HG02678 (cell line): ENCODE measurements around the gene CARMIL3.

Source experiments
- ATAC-seq: cut with Tn5 transposase; IDR thresholded peaks from one replicate; pipeline ENCODE4 v1.9.1; 2021; ENCODE audit warnings: mild to moderate bottlenecking, moderate library complexity; ENCODE audit not compliant: unreplicated experiment

CARMIL3 gene

DNA sequence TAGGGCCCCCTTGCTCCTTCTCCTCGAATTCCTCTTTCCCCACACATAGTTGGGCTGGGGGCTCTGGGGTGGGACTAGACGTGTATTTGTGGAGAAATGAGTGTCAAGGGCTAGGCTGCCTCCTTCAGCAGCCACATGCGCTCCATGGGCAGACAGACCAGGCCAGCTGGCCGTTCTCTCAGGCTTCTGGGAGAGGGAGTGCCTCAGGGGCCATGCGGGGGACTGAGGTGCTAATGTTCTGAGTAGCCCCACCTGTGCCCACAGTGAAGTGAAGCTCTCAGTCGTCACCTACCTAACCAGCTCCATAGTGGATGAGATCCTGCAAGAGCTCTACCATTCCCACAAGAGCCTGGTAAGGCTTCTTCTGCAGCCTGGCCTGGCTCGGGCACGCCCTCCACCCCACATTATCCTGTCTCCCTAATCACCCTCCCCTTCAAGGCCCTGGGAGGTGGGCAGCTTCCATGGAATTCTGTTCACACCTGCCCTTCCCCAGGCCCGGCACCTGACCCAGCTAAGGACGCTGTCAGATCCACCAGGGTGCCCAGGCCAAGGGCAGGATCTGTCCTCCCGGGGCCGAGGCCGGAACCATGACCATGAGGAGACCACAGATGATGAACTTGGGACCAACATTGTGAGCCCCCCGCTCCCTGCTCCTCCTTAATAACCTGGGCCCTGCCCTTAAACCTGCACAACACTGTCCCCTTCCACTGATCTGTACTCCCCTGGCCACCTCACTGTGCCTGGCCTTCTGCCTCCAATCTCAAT is 10.6 kb downstream of the CARMIL3 start:
- no peak for ATAC-seq

DNA sequence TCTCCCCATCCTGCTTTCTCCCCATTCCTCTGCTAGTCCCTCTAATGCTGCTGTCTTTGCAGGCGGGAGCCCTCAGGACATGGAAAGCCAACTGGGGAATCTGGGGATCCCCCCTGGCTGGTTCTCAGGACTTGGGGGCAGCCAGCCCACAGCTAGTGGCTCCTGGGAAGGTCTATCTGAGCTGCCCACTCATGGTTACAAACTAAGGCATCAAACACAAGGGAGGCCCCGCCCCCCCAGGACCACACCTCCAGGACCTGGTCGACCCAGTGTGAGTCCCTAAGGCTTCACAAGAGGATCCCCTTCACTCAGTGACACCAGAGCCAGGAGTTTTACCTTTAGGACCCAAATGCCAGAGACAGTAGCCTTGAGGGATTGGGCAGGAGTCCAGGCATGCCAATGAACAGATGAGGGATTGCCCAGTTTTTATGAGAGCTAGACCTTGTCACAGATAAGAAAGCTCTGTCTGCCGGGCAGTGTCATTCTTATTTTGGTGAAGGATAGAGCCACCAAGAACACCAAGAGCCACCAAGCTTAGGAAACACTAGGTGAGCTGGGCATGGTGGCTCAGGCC is 11.5 kb downstream of the CARMIL3 start:
- no peak for ATAC-seq

DNA sequence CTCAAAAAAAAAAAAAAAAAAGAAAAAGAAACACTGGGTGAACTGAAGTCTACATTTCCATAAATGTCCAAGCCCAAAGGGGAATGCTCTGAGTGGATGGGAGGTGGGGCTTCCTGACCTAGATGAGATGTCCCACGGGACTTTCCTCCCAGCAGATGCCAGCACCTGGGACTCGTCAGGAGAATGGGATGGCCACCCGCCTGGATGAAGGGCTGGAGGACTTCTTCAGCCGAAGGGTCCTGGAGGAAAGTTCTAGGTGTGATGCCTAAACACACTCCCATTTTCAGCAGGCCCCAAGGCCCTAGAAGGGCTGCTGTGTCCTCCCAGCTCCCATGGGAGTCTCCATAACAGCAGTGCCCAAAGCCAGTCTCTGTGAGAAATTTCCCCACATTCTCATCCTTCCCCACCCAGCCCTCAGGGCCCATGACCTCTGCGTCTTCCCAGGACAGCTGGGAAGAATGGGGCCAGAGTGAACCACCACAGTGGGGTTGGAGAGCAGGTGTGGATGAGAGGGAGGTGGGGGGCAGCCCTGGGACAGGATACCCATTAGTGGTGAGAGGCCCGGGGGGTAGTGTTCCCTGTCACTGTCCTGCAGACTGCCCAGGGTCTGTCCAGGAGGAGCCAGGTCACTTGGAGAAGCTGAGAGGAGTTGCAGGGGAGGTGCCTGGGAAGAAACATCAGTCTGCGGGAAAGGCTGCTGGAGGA is 12.4 kb downstream of the CARMIL3 start:
- no peak for ATAC-seq

DNA sequence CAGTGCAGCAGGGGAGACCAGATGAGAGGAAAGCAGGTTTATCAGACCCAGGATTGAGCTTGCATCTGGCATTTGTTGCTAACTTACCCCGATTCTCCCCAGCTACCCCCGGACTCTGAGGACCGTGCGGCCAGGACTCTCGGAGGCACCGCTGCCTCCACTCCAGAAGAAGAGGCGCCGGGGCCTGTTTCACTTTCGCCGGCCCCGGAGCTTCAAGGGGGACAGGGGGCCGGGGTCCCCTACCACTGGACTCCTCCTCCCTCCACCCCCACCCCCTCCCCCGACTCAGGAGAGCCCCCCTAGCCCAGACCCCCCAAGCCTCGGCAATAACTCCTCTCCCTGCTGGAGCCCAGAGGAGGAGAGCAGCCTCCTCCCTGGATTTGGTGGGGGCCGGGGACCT is 13.0 kb downstream of the CARMIL3 start:
- ATAC-seq, result no peak

DNA sequence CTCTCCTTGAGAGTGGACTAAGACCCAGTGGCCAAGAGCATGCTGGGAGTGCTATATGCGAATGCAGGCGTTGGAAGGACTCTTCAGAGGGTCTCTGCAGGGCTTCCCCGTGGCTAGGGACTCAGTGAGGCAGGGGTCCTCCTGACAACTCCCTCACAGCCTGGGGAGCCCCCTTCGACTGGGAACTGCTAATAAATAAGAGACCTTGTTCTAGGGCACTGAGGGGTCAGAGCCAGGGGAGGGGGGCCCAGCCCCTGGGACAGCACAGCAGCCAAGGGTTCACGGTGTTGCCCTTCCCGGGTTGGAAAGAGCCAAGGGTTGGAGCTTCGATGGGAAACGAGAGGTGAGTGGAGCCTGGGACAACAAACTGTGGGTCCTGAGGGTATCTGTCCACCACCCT is 13.6 kb downstream of the CARMIL3 start:
- ATAC-seq, result no peak

DNA sequence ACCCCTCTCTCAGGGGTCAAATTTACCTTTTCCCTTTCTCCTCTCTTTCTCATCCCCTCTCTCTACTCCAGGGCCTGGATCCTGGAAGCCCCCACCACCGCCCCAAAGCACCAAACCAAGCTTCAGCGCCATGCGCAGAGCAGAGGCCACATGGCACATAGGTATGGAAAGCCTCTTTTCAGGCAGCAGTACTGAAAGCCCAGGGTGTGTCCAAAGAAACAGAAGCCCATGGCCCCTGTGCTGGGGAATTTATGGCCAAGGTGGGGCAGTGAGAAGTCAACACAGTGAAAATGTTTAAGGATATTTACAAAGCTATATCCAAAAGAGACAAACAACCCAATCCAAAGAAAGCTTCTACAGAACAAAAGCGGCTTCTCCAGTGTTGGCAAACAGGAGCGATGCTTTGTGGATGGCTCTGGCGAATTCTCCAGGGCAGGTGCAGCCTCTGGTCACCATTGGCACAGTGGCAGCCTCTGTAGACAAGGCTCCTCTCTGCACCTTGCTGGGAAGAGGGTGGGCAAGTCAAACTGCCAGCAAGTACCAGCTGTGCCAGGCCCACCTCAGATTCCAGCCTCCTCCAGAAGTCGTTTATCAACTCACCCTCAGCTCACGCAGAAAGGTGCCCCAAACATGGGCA is 14.8 kb downstream of the CARMIL3 start:
- no peak for ATAC-seq

DNA sequence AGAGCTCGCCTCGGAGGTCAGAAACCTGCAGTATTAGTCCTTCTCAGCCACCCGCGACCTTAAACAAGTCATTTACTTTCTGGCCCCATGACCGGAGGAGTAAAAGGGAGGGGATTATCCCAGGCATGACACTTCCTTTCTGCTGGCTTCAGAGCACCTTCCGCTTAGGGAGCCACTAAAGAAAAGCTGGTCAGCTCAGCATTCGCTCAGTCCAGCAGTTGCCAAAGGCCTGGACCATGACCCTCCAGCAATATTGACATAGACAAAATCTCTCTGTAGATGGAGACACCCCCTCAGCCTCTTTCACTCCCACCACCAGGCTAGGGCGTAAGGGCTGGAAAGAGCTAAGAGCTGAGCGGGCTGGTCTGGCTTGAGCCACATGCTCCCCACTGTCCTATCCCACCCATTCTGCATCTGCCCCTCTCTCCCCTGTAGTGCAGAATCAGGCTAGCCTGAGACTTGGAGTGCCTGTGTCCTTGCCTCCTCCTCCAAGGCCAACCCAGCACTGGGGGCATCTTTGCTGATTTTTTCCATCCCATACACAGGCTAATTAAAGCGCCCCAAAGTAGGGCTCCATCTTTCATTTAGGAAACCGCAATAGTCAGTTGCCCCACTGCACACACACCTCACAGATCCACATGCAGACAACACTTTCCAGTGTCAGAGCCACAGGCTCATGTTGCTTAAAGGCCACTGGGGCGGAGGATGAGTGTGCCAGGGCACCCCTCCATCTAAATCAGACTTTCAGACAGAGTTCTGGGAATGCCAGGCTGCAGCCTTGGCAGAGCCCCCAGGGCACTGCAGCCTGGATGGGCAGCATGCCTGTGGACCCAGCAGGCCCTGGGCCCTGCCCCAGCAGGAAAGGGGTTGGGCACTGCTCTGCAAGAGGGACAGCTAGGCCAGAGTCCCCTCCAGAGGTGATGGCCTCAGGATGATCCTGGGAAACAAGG is 15.6 kb downstream of the CARMIL3 start:
- no peak for ATAC-seq

DNA sequence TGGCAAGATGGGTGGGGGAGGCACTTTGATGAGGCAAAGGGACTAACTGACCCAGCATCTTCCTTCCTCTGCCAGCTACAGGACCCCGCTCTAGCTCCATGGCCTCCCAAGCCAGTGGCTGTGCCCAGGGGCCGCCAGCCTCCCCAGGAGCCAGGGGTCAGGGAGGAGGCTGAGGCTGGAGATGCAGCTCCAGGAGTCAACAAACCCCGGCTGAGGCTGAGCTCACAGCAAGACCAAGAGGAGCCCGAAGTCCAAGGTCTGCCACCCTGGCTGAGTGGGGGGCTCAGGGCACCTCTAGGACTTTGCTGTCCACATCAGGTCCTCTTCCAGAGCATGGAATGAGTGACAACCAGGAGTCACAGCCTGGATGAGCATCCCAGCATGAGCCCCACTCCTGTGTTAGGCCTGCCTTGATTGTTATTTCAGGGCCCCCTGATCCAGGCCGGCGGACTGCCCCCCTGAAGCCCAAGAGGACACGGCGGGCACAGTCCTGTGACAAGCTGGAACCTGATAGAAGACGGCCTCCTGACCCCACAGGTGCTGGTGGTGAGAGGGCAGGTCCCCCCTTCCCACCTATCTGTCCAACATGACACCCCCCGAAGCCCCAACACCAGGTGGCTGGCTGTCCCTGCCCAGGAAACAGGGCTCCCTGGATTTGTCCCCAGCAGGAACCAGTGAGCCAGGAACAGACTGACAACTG is 17.1 kb downstream of the CARMIL3 start:
- no peak for ATAC-seq

DNA sequence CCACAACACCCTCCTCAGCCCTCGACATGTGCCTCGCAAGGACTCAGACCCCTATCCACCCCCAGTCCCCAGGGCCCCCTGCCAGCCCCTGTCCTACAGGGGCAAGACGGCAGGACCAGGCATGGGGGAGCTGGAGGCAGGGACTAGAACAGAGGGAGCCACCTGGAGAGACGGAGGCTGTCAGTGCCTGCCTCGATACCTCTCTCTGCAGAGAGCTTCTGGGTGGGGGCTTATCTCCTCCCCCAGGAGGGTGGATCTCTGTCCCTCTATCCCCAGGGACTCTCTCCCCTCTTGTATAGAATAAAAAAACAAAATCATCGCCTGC is 17.6 kb downstream of the CARMIL3 start:
- ATAC-seq, result no peak

DNA sequence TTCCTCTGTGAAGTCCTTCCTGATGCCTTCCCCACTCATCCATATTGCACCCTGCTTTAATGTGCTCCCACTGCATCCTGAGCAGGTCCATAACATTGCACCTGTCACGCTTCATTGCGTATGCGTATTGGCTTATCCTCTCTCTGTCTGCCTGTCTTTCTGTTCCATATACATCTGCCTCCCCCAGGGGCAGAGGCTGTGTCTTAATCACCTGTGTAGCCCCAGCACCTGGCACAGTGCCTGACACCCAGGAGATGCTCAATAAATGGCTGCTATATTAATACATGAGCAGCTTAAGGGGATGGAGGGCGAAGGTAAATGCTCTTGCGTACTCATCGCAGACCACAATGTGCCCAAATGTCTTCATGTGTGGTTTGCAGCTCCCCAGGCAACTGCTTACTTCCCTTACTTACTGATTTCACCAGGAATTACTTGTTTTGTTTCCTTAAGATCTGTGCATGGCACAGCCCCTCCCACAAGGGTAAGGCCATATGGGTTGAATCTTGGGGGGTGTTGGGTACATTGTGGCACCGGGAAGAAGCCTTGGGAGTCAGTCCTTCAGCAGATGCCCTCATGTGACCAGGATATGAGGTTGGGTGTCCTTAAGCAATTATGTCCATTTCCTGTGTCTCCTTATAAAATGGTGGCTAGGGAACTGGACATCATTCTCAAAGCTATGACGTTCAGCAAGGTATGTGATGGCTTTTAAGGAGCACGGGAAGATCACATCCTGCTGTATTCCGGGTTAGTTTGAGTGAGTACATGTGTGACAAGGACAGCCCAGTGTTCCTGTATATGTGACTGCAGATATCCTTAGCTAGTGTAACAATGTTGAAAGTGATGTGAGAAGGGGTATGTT is 18.7 kb downstream of the CARMIL3 start:
- ATAC-seq, result no peak

DNA sequence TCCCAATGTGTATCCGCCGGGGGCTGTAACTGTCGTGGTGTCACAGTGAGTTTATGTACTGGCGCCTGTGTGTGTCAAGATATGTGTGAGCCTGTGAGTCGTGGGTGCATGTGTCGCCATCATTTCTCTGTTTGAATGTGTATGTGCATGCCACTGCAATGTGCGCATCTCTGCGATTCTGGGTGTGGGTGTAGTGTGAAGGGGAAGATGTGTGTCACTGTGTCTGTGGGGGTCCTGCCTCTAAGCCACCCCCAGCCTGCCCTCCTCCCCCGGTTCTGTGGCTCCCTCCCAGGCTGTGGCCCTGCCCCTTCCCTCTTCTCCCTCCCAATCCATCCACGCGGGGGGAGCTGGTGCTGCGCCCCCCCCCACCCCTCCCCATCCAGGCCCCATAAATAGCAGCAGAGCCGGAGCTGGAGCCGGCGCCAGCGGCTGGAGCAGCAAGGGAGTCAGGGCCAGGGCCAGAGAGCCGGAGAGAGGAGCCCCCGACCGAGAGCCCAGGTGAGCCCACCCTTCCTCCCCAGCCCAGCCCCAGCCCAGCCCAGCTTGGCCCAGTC is 19.4 kb downstream of the CARMIL3 start, which contains the start of gene CPNE6:
TSS of gene CPNE6 (plus strand) at position 419 of the 554 bp plus-strand sequence. CDS start 1,375 bp downstream, outside the sequence.
- ATAC-seq, result no peak

DNA sequence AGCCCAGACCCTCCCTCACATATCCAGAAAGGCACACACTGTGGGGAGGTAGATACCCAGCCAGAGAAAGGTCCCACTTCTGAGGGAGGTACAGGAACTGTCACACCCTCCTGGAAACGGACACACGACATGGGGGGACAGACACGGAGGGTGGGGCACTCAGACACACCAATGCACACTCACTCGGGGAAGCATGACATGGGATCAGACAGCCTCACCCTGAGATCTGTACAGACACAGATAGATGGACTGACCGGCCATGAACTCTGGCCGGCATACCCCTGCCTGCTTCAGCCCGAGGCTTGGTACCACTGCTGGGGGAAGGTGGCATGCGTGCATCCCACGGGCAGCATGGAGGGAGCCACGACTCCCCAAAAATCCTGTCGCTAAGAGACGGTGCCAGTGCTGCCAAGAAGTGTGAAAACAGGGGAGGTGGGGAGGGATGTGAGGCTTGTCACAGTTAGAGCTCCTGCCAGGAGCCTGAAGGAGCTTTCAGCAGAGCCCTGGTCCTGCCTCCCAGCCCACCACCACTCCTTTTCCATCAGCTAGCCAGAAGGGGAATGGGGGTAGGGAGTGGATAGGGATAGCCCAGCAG is 20.1 kb downstream of the CARMIL3 start:
- no peak for ATAC-seq

DNA sequence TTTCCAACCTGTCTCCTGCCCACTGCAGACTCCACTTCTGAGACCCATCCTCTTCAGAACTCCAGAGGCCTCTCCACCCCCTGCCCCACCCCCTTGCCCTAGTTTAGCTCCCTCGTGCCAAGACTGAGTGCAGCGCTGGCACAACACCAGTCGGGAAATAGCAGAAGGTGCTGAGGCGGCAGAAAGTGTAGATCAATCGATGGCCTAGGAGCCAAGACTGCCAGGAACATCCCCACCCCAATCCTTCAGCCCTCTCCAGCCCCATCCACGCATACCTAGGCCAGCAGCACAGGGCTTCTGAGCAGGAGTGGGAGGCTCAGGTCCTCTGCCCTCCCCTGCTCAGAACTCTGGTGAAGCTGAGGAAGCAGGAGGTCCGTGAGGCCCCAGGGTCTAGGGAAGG is 20.6 kb downstream of the CARMIL3 start:
- no peak for ATAC-seq

DNA sequence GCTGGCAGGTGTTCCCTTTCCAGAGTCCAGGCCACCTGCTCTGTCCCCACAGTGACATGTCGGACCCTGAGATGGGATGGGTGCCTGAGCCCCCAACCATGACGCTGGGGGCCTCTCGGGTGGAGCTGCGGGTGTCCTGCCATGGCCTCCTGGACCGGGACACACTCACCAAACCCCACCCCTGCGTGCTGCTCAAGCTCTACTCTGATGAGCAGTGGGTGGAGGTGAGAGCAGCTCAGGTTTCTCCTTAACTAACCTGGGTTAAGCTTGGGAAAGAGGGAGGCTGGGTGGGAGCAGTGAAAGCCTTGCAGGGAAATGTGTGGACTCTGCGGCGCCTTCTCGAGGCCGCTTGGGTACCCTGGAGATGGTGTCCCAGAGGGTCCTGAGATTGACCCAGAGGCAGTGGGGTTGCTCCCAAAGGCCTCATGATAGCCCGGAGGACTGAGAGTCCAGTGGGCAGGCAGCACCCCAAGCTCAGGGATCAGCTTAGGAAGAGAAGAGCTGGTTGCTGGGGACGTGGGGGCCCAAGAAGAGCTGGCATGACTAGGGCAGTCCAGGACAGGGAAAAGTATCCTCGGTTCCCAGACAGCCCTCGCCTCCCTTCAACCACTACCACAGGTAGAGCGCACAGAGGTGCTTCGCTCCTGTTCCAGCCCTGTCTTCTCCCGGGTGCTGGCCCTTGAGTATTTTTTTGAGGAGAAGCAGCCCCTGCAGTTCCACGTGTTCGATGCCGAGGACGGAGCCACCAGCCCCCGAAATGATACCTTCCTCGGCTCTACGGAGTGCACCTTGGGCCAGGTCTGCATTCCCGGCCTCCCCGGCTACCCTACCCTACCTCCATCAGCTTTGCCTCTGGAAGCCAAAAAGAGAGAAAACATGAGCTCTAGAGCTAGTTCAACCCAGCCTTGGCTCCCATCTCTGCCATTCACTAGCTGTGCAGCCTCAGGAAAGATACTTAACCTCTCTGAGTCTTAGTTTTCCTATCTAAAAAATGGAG is 21.4 kb downstream of the CARMIL3 start:
- ATAC-seq, result no peak

DNA sequence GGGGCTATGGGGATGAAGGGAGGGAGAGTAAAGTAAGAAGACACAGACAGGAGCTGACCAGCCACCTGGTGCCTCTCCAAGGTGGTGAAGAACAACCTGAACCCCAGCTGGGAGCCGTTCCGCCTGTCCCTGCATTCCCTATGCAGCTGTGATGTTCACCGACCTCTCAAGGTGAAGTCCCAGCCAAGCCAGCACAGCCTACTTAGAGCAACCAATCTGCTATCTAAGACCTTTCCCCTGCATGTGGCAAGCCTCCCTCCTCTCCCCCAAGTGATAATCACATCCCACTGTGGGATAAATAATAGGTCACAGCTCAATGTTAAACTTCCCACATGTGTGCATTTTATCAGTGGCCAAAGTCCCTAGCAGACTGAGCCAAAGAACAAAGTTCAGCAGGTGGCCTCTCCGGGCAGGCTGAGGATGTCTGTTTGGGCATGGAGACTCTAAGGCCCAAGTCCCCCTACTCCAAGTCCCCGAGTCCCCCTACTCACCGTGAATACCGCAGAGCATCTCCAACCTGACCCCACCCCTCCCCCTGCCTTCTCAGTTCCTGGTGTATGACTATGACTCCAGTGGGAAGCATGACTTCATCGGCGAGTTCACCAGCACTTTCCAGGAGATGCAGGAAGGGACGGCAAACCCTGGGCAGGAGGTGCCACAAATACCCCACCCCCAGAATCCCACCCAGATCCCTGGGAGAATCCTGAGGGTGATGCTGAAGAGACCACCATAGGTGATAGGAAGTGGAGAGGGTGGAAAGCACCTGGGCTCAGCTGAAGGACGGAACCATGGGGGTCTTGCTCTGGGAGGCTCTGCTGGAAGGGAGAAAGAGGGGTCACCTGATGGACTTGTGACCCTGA is 23.0 kb downstream of the CARMIL3 start:
- no peak for ATAC-seq
